GM19239 (cell line): Measurements from ENCODE around the gene MADCAM1.

ENCODE experiments used
- DNase-seq: peaks from one replicate; pipeline ENCODE4 v3.0.0; 2011; ENCODE audit warnings: low spot score; ENCODE audit not compliant: insufficient read length
- FAIRE-seq: peaks from 2 replicates; lab custom pipeline; 2011; peaks lifted over from hg19 to GRCh38; lab: Jason Lieb, UNC

MADCAM1 gene

DNA sequence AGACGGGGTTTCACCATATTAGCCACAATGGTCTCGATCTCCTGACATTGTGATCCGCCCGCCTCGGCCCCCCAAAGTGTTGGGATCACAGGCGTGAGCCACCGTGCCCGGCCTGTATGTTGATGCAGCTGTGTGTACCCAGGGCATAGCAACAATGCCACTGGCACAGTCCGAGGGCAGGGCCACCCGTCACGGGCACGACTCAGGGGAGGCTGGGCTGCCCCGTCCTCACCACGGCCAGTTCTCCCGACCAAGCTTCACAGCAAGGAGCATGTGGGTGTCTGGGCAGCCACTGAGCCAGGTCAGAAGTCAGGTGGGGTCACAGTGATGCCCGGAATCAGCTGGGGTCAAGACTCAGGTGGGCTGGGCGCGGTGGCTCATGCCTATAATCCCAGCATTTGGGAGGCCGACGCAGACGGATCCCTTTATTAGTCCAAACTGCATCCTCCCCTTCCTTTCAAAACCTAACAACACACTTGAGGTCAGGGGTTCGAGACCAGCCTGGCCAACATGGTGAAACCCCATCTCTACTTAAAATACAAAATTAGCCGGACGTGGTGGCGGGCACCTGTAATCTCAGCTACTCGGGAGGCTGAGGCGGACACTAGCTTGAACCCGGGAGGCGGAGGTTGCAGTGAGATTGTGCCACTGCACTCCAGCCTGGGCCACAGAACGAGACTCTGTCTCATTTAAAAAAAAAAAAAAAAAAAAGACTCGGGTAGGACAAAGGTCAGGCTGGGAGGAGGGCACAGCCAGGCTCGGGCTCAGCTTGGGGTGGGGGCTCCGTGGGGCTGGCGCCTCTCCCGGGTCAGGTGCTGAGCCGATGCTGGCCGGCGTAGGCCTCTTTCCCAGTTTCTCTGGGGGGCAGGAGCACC is 34.1 kb downstream of the MADCAM1 start:
- no peak for FAIRE-seq
- DNase-seq = no peak

DNA sequence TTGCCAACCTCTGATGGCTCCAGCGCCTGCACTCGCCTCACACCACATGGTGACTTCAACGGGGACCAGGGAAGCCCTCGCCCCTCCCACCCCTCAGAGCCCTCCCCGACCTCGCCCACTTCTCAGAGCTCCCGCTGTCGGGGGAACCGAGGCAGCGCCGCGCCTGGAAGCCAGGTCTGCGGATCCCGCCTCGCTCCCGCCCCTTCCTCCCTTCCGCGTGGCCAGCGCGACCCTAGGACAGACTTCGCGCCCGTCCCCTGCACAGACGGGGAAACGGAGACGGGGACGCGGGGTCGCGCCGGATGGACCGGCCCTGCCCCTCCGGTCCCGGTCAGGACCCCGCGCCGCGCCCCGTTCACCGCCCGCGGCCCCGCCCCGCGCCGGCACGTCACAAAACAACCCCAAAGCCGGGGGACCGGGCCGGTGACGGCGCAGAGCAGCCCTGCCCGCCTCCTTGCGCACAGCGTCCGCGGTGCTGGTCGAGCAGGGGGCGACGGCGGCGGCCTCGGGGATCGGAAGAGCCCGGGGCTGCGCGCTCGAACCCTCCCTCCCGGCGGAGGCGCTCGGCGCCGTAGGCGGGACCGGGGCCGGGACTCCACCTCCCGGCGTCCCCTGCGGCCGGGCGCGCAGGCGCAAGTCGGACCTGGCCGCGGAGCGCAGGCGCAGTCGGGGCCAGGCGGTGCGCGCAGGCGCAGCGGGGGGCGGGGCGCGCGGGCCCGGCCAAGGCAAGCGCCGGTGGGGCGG is 34.9 kb downstream of the MADCAM1 start:
- DNase-seq = peak; percentile 100
- peak; percentile 86 for FAIRE-seq

DNA sequence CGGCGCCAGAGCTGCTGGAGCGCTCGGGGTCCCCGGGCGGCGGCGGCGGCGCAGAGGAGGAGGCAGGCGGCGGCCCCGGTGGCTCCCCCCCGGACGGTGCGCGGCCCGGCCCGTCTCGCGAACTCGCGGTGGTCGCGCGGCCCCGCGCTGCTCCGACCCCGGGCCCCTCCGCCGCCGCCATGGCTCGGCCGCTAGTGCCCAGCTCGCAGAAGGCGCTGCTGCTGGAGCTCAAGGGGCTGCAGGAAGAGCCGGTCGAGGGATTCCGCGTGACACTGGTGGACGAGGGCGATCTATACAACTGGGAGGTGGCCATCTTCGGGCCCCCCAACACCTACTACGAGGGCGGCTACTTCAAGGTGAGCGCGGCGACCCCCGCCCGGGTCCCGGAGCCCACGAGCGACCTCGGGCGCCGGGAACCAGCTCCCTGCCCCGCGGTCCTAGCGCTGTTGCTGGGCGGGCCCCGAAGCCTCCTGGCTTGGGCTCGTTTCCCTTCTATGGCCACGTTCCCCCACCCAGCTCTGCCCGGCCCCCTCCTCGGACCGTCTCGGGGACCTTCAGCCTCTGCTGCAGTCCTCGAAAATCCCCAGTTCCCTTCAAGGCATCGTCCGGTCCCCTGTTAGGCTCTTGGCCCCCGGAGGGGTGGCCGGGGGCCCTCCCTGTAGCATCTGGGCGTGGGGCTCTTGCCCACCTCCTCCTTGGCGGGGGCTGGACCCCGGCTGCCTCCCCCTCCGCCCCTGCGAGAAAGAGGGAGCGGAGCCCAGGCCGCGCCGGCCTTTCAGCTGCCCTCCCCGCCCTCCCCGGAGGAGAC is 35.7 kb downstream of the MADCAM1 start, which contains the start of gene CDC34:
TSS of gene CDC34 (plus strand) at position 8 of the 808 bp plus-strand sequence. CDS start at position 180, 172 bp downstream.
- DNase-seq = peak; percentile 79
- FAIRE-seq = no peak

DNA sequence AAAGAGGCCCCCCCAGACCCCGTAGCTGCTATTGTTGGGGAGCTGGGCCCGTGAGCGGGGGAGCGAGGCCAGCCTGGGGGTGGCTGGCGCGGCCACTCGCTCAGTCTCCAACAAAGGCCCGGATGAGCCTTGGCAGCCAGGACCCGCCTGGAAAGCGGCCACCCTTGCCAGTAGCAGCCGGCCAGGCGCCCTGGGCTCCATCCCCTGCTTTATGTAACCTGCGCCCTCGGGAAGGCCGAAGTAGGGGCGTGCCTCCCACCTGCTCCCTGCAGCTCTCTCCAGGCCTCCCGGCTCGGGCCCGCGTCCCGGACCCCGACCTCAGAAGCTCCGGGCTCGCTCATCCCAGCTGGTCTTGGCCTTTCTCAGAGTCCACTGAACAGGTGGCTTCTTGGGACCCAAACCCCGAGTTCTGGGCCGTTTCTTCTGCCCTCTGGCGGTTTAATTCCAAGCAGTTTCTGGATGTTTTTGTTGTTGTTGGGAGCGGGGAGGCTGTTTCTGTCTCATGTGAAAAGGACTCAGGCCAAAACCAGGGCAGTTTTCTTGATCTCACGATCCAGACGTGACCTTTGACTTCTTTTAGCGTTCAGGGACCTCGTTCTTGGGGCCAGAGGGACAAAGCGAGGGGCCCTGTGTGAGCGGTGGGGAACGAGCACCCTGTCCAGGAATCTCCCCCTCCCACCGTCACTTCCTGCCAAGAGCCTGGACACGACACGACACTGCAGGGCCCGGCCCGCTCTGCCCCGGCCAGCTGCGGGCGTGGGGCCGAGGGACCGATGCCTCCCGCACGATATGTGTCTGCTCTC is 36.5 kb downstream of the MADCAM1 start:
- DNase-seq (peak; percentile 63), FAIRE-seq (peak; percentile 52)

DNA sequence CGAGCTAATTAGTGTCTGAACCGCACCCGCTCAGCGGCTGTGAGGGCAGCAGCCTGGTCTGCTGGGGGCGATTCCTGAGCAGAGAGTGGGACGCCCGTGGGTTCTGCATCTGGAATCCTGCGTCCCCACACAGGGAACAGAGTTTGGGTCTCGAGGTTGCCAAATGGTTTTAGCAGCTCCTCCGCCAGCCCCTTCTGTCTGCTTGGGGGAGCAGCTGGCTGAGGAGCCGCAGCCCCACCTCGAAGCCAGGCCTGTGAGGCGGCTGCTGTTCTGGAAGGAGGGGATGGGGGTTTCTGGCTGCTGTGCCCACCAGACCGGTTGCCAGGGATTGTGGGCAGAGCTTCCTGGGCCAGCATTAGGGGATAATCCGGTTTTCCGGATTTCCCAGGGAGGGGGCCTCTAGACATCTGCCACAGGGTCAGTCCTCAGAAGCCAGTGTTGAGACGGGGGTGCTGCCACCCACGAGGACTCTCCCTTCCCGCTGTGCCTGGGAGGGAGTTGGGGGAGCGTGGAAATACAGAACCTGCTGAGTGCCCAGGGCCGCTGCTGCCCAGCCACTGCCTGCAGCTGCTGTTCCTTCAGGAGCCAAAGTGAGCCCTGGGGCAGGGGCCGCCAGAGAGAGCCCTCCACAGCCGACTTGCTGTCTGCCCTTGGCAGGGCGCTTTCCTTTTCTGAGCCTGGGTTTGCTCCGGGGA is 37.2 kb downstream of the MADCAM1 start:
- no peak for DNase-seq
- FAIRE-seq = no peak

DNA sequence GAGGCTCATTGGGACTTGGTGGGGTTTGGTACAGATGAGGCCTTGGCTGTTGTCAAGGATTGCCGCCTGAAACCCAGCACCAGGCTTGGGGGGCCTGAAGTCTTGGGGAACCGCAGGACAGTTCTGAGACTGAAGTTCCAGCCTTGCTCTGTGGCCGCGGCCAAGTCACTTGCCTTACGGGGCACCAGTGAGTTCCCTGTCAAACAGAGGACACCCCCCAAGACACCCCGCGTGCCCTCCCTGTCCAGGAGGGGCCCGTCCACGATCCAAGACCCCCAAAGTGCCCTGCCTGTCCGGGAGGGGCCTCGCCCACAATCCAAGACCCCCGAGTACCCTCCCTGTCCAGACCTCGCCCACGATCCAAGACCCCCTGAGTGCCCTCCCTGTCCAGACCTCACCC is 37.8 kb downstream of the MADCAM1 start:
- DNase-seq = no peak
- no peak for FAIRE-seq

DNA sequence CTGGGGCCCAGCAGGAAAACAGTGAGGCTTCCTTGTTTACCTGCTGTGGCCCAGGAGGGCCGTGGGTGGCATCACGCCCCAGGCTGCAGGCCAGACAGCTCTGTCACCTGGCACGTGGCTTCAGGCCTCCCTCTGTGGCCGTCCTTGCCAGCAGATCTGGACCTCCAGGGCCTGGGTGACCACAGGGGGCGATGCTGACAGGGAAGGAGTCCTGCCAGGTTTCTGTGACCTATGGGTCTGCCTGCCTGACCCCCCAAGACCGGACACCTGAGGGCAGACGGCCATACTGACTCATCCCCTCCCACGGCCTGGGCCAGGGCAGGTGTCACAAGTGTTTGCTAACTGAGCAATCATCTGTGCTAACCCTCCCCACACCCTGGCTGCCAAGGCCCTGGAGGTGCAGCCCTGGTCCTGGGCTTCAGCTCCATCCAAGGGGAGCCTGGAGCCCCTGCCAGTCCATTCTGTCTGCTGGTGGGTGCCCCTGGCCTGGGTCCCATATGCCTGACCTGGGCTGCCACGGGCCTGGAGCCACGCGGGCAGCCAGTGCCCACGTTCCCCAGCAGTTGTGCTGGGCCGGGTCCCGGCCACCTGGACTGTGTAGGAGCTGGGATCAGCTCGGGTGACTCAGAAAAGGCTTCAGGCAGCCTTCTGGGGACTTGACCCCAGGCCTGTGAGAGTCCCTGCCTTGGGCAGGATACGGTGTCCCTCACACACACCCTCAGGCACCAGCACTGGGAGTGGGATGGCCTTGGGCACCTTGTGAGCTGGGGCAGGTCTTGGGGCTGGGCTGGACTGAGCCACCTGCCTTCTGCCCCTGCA is 38.9 kb downstream of the MADCAM1 start:
- DNase-seq (no peak), FAIRE-seq (no peak)

DNA sequence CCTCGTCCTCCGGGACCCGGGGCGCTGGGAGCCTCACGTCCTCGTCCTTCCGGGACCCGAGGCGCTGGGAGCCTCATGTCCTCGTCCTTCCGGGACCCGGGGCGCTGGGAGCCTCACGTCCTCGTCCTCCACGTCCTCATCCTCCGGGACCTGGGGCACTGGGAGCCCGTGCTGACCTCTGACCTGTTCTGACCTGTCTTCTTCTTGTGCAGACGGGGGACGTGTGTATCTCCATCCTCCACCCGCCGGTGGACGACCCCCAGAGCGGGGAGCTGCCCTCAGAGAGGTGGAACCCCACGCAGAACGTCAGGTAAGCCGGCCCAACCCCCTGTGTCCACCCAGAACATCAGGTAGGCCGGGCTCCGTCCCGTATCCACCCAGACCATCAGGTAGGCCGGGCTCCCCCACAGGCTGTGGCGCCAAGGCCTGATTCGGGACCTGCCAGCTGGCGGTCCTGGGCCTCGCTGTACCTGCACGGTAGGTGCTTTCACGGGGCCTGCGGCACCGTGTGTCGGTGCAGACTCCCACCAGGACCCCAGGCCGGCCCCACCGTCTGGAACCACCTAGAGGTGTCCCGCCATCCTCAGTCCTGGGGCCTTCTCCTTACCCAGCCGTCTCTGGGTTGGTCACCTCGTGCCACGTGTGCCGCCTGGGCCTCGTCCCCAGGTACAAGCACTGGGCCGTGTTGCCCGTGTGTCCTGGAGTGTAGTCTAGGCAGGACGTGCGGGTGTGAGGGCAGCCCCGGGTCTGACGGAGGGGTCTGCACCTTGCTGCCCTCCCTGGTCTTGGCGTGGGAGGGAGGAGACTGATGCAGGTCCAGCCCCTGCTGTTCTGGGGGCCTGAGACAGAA is 40.0 kb downstream of the MADCAM1 start:
- no peak for FAIRE-seq
- DNase-seq = no peak

DNA sequence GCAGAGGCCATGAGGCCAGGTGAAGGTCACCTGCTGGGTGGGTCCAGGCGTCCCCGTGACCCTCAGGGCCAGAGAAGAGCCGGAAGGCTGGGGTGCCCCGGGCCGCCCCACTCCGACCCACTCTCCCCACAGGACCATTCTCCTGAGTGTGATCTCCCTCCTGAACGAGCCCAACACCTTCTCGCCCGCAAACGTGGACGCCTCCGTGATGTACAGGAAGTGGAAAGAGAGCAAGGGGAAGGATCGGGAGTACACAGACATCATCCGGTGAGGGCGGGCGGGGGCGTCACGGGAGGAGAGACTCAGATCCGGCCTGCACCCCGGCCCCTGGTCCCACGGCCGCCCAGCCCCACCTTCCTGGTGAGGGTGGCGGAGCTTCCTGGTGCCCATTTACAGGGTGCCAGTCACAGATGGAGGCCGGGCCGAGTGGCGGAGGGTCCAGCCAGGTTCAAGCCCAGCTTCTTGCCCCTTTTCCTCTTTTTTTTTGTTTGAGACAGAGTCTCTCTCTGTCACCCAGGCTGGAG is 40.7 kb downstream of the MADCAM1 start:
- FAIRE-seq = no peak
- no peak for DNase-seq

DNA sequence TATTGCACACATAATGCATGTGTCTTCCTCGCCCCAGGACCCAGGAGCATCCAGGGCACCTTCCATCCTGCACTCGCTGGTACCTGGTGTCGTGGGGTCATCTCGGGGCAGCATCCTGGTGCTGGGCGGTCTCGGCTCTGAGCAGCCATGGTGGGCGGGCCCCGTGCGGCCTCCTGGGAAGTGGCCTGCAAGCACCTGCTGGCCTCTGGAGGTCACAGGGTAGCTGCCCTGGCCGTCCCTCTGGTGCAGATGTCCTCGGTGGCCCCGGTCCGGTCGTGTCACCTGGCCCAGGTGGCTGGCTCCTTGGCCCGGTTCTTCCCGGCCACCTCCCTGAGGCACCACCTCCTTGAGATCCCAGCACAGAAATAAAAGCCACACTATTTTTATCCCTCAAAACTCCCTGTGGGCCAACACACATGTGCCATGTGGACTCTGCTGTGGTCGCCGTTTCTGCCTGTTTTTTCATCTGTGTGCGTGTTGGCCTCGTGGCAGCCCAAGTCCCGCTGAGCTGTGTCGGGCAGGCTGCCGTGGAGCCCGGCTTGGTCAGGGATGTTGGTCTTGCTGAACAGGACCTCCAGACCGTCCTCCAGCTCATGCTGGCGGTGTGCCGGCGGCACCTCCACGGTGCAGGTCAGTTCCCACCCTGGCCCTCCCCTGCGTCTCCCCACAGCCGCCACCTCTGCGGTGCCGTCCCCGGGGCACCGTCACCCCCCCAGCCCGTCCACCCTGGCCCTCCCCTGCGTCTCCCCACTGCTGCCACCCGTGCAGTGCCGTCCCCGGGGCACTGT is 42.5 kb downstream of the MADCAM1 start:
- FAIRE-seq (no peak), DNase-seq (no peak)

DNA sequence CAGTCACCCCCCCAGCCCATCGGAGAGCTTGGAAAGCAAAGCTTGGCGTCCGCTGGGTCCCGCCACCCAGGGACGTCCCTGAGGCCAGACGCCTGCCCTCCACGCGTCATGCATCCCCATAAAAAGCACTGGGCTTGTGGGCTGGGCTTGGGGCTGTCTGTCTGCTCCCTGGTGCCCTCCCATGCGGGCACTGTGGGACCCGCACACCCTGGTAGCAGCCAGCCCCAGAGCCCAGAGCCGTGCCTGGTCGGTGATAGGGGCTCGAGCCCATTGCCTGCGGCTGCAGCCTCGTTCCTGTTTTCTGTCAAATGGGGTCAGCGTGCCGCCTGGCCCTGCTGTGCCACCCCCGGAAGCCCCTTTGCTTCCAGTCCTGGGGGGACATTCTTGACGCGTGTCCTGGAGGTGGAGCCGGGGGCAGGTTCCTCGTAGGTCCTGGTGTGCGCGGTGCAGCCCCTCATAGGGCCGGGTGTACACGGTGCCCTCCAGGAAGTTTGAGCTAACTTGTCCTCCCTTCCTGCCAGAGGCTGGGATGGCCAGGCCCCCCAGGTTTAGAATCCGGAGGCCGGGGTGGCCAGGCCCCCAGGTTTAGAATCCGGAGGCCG is 43.2 kb downstream of the MADCAM1 start:
- DNase-seq (no peak), FAIRE-seq (no peak)

DNA sequence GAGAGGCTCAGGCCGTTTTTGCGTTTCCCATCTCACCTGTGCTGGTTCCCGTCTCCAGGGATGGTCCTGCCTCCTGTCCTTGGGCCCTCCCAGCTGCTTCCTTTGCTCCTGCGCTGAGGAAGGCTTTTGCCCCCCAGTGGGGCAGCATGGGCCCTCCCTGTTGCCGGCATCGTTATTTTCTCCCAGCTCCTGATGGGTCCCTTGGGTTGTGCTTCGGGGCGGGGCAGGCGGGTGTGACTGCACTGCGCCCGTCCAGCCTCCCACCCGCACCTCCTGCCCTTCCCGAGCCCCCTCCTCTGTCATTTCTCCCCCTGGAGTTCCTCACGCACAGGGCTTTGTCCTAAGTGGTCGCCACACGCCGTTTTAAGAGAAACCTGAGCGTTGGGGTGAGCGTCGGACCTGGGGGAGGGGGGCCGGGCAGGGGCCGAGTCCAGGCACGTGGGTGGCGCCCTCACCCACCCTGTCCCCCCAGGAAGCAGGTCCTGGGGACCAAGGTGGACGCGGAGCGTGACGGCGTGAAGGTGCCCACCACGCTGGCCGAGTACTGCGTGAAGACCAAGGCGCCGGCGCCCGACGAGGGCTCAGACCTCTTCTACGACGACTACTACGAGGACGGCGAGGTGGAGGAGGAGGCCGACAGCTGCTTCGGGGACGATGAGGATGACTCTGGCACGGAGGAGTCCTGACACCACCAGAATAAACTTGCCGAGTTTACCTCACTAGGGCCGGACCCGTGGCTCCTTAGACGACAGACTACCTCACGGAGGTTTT is 44.8 kb downstream of the MADCAM1 start:
- FAIRE-seq (no peak), DNase-seq (no peak)

DNA sequence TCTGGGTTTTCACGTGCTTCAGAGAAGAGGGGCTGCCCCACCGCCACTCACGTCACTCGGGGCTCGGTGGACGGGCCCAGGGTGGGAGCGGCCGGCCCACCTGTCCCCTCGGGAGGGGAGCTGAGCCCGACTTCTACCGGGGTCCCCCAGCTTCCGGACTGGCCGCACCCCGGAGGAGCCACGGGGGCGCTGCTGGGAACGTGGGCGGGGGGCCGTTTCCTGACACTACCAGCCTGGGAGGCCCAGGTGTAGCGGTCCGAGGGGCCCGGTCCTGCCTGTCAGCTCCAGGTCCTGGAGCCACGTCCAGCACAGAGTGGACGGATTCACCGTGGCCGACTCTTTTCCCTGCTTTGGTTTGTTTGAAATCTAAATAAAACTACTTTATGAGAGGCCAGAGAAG is 45.4 kb downstream of the MADCAM1 start:
- DNase-seq (no peak), FAIRE-seq (no peak)

DNA sequence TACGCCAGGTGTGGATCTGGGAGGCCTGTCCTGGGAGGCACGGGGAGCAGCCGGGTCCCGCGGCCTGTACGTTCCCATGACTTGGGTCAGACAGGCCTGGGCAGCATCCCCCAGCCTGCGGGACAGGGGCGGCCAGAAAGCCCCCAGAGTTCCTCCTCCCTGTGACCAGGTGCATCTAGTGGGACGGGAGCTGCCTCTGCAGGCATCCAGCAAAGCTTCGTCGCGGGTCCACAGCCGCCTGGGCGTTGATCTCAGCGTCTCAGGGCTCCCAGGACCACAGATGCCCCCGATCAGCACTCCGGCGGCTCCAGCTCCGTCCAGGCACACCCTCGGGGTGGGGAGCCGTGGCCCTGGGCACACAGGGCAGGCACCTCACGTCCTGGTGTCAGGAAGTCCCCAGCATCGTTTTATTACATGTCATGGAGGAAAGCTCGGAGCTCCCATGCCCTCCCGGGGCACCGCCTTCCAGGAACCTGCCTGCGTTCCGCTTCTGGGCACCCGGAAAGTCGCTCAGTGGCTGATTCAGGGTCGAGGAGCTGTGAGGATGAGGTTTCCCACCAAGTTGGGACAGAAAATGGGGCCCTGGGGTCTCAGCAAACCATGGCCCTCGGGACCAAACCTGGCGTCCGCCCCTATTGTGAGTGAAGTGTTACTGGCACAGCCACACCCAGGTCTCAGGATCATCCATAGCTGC is 46.0 kb downstream of the MADCAM1 start:
- no peak for DNase-seq
- FAIRE-seq = no peak
